ENCODE results near the gene TMEM61. TPM values are rescaled to one million over a fixed set of nuclear protein-coding genes. Genes with fewer than 3 reads are reported as not detected.
A peak's percentile ranks its signal among the peaks of the same experiment; 100 is the strongest.

Gene TMEM61
- total RNA-seq, 6 experiments from 2014 or later = 0.20 to 0.31 TPM; not detected in 4

- no peak for DNase-seq
- Histone ChIP-seq H3K27ac (no peak overlapping the region), H3K4me1 (no peaks in the 10 kb centered on the region), H3K4me3 (no peak overlapping the region), H3K36me3 (no peaks in the 10 kb centered on the region), H3K27me3 (no peaks in the 10 kb centered on the region), H3K9me3 (no peaks in the 10 kb centered on the region)
- ATAC-seq = no peak
- 59% methylated on average over 5 of the region's 5 CpGs for WGBS (ENCODE audit: insufficient coverage, low coverage, low lambda C conversion rate, missing lambda C conversion rate)
- intact Hi-C loops (cut with DNase I) = no loop called here
- TF ChIP-seq CTCF (IDR thresholded peaks at IDR 0.05) (no peak), POLR2A (IDR thresholded peaks at IDR 0.05) (no peak)
These were observed 9.5 kb upstream of the TMEM61 start for GRCh38 chr1:54970901-54971300.

GRCh38 chr1:54971317-54971791, 9.1 kb upstream of the TMEM61 start:
- Histone ChIP-seq H3K9me3 (no peaks in the 10 kb centered on the region), H3K4me1 (no peaks in the 10 kb centered on the region), H3K27me3 (no peaks in the 10 kb centered on the region), H3K27ac (no peak overlapping the region), H3K36me3 (no peaks in the 10 kb centered on the region), H3K4me3 (no peak overlapping the region)
- ATAC-seq (peak in 1 of 4 donors; percentile 57), DNase-seq (peak in 1 of 3 donors; percentile 9)
- intact Hi-C loops (cut with DNase I) = no loop called here
- WGBS (ENCODE audit: insufficient coverage, low coverage, low lambda C conversion rate, missing lambda C conversion rate) = 65% methylated on average over 6 of the region's 7 CpGs
- TF ChIP-seq CTCF (IDR thresholded peaks at IDR 0.05) (no peak), POLR2A (IDR thresholded peaks at IDR 0.05) (no peak)

DNA sequence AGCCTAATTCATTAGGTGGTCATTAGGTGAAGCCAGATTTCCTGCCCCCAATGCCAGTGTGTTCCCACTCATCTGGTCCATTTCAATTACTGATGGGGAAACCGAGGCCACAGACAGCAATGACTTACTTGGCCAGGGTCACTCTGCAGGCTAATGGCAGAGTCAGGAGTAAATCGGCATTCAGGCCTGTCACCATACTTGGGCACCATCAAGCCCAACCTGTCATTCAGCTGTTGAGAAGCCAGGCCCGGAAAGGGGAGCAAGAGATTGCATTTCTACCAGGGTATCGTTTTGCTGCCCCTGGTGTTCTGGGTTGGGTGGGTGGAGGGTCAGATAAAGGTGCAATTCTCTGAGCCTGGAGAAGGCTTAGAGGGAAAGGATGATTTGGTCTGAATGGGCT, 8.0 kb upstream of the TMEM61 start:
- H3K9me3 ChIP-seq = no peaks in the 10 kb centered on the region
- peak in 1 of 3 donors; percentile 19 for DNase-seq
- H3K4me3 ChIP-seq = no peak overlapping the region
- intact Hi-C loops (cut with DNase I) = no loop called here
- no peak for ATAC-seq
- no peaks in the 10 kb centered on the region for H3K36me3 ChIP-seq
- TF ChIP-seq POLR2A (IDR thresholded peaks at IDR 0.05) = no peak
- 90% methylated on average over 2 of the region's 4 CpGs for WGBS (ENCODE audit: insufficient coverage, low coverage, low lambda C conversion rate, missing lambda C conversion rate)
- no peaks in the 10 kb centered on the region for H3K27me3 ChIP-seq
- no peaks in the 10 kb centered on the region for H3K4me1 ChIP-seq
- no peak overlapping the region for H3K27ac ChIP-seq

- Histone ChIP-seq H3K27ac (no peak overlapping the region), H3K27me3 (no peaks in the 10 kb centered on the region), H3K4me1 (no peaks in the 10 kb centered on the region), H3K4me3 (no peak overlapping the region), H3K9me3 (no peaks in the 10 kb centered on the region), H3K36me3 (no peaks in the 10 kb centered on the region)
- DNase-seq (peak in 1 of 3 donors; percentile 49), ATAC-seq (peak; percentile 78 to 92 (median 84))
- 30% methylated on average over 4 of the region's 5 CpGs for WGBS (ENCODE audit: insufficient coverage, low coverage, low lambda C conversion rate, missing lambda C conversion rate)
- no peak for TF ChIP-seq POLR2A (IDR thresholded peaks at IDR 0.05)
- TF ChIP-seq CTCF (IDR thresholded peaks at IDR 0.05) = peak; percentile 22 to 52 (median 47)
- intact Hi-C loops (cut with DNase I) = no loop called here
These were observed 7.1 kb upstream of the TMEM61 start for GRCh38 chr1:54973205-54973921.

DNA sequence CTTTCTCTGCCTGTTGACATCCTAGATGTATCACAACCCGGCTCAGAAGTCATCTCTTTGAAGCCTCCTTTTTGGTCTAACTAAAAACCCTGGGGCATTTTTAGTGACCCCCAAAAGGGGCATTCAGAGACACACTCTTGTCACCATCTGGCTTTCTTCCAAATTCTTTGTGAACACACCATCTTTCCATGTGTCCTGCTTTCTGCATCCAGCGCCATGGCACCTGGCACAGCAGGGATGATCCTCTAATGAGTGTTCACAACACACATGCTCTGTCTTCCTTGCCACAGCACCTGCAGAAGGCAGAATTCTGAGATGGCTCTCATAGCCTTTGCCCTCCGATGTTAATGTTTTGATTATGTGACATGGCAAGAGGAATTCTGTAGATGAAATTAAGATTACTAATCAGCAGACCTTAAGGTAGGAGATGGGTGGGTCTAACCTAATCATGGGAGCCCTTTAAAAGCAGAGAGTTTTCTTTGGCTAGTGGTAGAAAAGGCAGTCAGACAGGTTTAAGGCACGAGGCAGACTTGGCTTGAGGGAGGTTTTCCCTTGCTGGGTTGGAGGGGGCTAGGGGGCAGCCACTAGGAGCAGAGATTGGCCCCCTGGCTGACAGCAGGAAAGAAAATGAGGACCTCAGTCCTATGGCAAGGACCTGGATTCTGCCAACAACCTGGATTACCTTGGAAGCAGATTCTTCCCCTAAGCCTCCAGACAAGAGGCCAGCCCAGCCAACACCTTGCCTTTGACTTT, 4.9 kb upstream of the TMEM61 start:
- no peaks in the 10 kb centered on the region for H3K36me3 ChIP-seq
- TF ChIP-seq POLR2A (IDR thresholded peaks at IDR 0.05) (no peak), CTCF (IDR thresholded peaks at IDR 0.05) (no peak)
- H3K27ac ChIP-seq = no peak overlapping the region
- 77% methylated on average over 4 of the region's 4 CpGs for WGBS (ENCODE audit: insufficient coverage, low coverage, low lambda C conversion rate, missing lambda C conversion rate)
- peak in 1 of 3 donors; percentile 13 for DNase-seq
- no peak overlapping the region for H3K4me3 ChIP-seq
- H3K9me3 ChIP-seq = no peaks in the 10 kb centered on the region
- H3K4me1 ChIP-seq = peaks cover 0 to 3% (median 0%) of the 10 kb centered on the region in 4 donors
- no peaks in the 10 kb centered on the region for H3K27me3 ChIP-seq
- ATAC-seq = no peak
- intact Hi-C loops (cut with DNase I) = no loop called here

Measured in right lobe of liver (tissue), 6 donors.